KMS-11 (cell line): ENCODE data around the gene DACT3.

ENCODE experiments used
- H2AFZ ChIP-seq: fragments of 200-600 bp; sonication (generic); 2 replicates; pipeline ENCODE4 v1.6.1; 2016; ENCODE audit warnings: antibody characterized with exemption, mixed run types, low read depth
- H3K27ac ChIP-seq: fragments of 200-600 bp; sonication (generic); 2 replicates; pipeline ENCODE4 v1.6.1; 2016; ENCODE audit warnings: mild to moderate bottlenecking, mixed run types
- H3K27me3 ChIP-seq: fragments of 200-600 bp; sonication (generic); 2 replicates; pipeline ENCODE4 v1.6.1; 2017; ENCODE audit warnings: mild to moderate bottlenecking, low read depth, mixed run types, moderate library complexity; ENCODE audit not compliant: insufficient read depth
- H3K36me3 ChIP-seq: fragments of 200-600 bp; sonication (generic); 2 replicates; pipeline ENCODE4 v1.6.1; 2017; ENCODE audit warnings: mild to moderate bottlenecking, mixed run types; ENCODE audit not compliant: insufficient read depth
- H3K4me1 ChIP-seq: fragments of 200-600 bp; sonication (generic); 2 replicates; pipeline ENCODE4 v1.6.1; 2016; ENCODE audit warnings: mild to moderate bottlenecking, low read depth, mixed run types; ENCODE audit not compliant: poor library complexity, severe bottlenecking
- H3K4me2 ChIP-seq: fragments of 200-600 bp; sonication (generic); 2 replicates; pipeline ENCODE4 v1.7.0; 2016; ENCODE audit warnings: mild to moderate bottlenecking, mixed run types
- H3K4me3 ChIP-seq: fragments of 200-600 bp; sonication (generic); IDR thresholded peaks from 2 replicates; pipeline ENCODE4 v1.6.1; 2017; ENCODE audit warnings: low read depth, low read length, mixed read lengths; ENCODE audit not compliant: insufficient read depth
- H3K79me2 ChIP-seq: fragments of 200-600 bp; sonication (generic); 2 replicates; pipeline ENCODE4 v1.6.1; 2016; ENCODE audit warnings: low read depth, mixed run types; ENCODE audit not compliant: insufficient read depth
- H3K9ac ChIP-seq: fragments of 200-600 bp; sonication (generic); 2 replicates; pipeline ENCODE4 v1.6.1; 2016; ENCODE audit warnings: mild to moderate bottlenecking, mixed run types
- H4K20me1 ChIP-seq: fragments of 200-600 bp; sonication (generic); 2 replicates; pipeline ENCODE4 v1.6.1; 2016; ENCODE audit warnings: mild to moderate bottlenecking, mixed run types; ENCODE audit not compliant: insufficient read depth
- TF ChIP-seq, protein P1 (sequence below): fragments of 200-600 bp; sonication (generic); conservative IDR thresholded peaks from 2 replicates; pipeline ENCODE4 v1.6.1; 2017; ENCODE audit warnings: low read depth, mild to moderate bottlenecking, antibody characterized with exemption, low read length, moderate library complexity, mixed read lengths

Gene DACT3

GRCh38 chr19:46656541-46656940, 4.4 kb downstream of the DACT3 start:
- Histone ChIP-seq H3K36me3 (no peaks in the 10 kb centered on the region), H3K9ac (no peak overlapping the region), H3K27ac (no peak overlapping the region), H3K4me3 (no peak overlapping the region), H2AFZ (no peak overlapping the region), H4K20me1 (no peaks in the 10 kb centered on the region), H3K4me2 (no peak overlapping the region), H3K27me3 (peaks cover 85% of the 10 kb centered on the region), H3K4me1 (peaks cover 21% of the 10 kb centered on the region), H3K79me2 (no peaks in the 10 kb centered on the region)
- TF ChIP-seq, protein P1, sequence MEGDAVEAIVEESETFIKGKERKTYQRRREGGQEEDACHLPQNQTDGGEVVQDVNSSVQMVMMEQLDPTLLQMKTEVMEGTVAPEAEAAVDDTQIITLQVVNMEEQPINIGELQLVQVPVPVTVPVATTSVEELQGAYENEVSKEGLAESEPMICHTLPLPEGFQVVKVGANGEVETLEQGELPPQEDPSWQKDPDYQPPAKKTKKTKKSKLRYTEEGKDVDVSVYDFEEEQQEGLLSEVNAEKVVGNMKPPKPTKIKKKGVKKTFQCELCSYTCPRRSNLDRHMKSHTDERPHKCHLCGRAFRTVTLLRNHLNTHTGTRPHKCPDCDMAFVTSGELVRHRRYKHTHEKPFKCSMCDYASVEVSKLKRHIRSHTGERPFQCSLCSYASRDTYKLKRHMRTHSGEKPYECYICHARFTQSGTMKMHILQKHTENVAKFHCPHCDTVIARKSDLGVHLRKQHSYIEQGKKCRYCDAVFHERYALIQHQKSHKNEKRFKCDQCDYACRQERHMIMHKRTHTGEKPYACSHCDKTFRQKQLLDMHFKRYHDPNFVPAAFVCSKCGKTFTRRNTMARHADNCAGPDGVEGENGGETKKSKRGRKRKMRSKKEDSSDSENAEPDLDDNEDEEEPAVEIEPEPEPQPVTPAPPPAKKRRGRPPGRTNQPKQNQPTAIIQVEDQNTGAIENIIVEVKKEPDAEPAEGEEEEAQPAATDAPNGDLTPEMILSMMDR = no peak

DNA sequence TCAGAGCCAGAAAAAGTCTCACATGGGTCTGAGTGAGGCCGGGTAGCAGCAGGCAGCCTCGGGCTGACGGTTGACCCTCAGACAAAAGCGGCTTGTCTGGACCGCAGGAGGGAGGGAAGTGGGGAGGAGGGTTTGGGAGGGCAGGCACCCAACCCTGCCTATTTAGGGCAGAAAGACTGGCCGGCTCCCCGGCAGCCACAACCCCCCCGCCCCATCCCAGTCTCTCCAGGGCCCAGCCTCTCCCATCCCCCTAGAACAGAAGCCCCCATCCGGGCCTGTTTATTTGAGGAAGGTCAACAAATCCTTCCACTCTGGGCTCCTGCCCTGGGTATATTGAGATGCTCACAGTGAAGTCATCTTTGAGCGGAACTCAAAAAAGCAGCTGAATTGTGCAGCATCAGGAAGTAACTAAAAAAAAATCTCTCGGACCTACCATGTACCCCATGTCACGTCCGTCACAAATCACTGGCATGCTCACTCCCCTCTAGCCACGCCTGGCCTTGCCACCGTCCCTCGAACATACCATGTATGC, 6.3 kb downstream of the DACT3 start:
- Histone ChIP-seq H3K27me3 (peaks cover 78% of the 10 kb centered on the region), H2AFZ (no peak overlapping the region), H4K20me1 (no peaks in the 10 kb centered on the region), H3K4me3 (no peak overlapping the region), H3K36me3 (no peaks in the 10 kb centered on the region), H3K9ac (no peak overlapping the region), H3K4me1 (peaks cover 11% of the 10 kb centered on the region), H3K79me2 (no peaks in the 10 kb centered on the region), H3K4me2 (no peak overlapping the region), H3K27ac (no peak overlapping the region)
- TF ChIP-seq, protein P1 = no peak

- no peaks in the 10 kb centered on the region for H3K36me3 ChIP-seq
- peaks cover 48% of the 10 kb centered on the region for H3K27me3 ChIP-seq
- no peaks in the 10 kb centered on the region for H3K79me2 ChIP-seq
- H3K4me2 ChIP-seq = no peak overlapping the region
- H4K20me1 ChIP-seq = no peaks in the 10 kb centered on the region
- H3K4me1 ChIP-seq = no peaks in the 10 kb centered on the region
- H3K27ac ChIP-seq = no peak overlapping the region
- no peak overlapping the region for H2AFZ ChIP-seq
- H3K4me3 ChIP-seq = no peak overlapping the region
- TF ChIP-seq, protein P1 = no peak
- H3K9ac ChIP-seq = no peak overlapping the region
Observed at GRCh38 chr19:46650445-46650844, 10.5 kb downstream of the DACT3 start.

DNA sequence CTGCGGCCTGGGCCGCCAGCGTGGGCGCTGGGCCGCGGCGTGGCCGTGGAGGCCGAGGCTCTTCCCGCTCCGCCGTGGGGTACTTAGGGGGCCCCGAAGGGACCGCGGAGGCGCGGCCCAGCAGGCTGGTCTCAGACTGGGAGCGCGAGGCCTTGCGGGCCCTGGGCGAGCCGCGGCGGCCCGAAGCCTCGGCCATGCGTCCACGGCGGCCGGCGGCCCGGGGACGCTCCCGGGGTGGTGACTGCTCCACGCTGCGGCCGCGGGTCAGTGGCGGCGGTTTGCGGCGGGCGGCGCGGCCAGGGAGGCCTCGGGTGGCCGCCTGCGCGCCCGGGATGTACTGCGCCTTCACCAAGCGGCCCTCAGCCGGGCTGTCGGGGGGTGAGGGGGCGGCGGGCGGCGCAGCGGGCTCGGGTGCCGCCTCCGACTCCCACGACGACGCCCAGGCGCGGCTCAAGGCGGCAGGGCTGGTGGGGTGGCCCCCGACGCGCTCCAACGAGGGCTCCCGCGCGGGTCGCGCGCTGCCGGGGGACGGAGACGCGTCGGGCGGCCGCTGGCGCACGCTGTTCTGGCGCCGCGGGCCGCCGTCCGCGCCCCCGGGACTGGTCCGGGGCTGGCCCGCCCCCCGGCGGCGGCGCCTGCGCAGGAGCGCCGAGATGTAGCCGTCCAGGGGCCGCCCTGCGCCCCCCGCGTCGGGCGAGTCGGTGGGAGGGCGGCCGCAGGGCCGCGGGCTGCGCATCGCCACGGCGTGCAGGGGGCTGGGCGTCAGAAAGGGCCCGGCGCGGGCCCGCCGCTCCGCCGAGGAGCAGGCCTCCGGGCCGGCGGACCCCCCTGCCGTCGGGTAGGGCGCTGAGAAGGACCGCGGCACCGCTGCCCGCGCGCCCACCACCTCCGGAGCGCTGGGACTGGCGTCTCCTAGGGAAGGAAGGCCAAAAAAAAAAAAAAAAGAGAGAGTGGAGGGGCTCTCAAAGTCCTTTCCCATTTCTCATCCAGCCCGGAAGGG, 11.7 kb downstream of the DACT3 start:
- H3K27me3 ChIP-seq = peaks cover 43% of the 10 kb centered on the region

More for the DNA sequence above, 11.7 kb downstream of the DACT3 start:
- H3K79me2 ChIP-seq = no peaks in the 10 kb centered on the region
- H3K4me1 ChIP-seq = no peaks in the 10 kb centered on the region
- no peak overlapping the region for H2AFZ ChIP-seq
- no peak overlapping the region for H3K4me2 ChIP-seq
- H3K9ac ChIP-seq = no peak overlapping the region
- H3K4me3 ChIP-seq = no peak overlapping the region
- no peaks in the 10 kb centered on the region for H4K20me1 ChIP-seq
- TF ChIP-seq, protein P1 = no peak
- no peak overlapping the region for H3K27ac ChIP-seq
- H3K36me3 ChIP-seq = no peaks in the 10 kb centered on the region
